IMR-90 (cell line): ENCODE measurements around the gene KCNIP1.

ENCODE experiments used
- CHD1 ChIP-seq: IDR thresholded peaks from 2 replicates; pipeline ENCODE4 v1.6.1; 2012; ENCODE audit warnings: low read depth, low read length, improper control_type of control experiment
- CTCF ChIP-seq: conservative IDR thresholded peaks from 2 replicates; pipeline ENCODE4 v1.5.1; 2012; ENCODE audit warnings: mild to moderate bottlenecking, low read depth, low read length, improper control_type of control experiment
- FOS ChIP-seq: fragments of 150-350 bp; IDR thresholded peaks from 2 replicates; pipeline ENCODE4 v1.6.1; 2016; ENCODE audit warnings: low read depth, low read length
- MAZ ChIP-seq: IDR thresholded peaks from 2 replicates; pipeline ENCODE4 v1.6.1; 2012; ENCODE audit warnings: low read depth, mild to moderate bottlenecking, low read length, improper control_type of control experiment, moderate library complexity, borderline replicate concordance
- MXI1 ChIP-seq: IDR thresholded peaks from 2 replicates; pipeline ENCODE4 v1.6.1; 2012; ENCODE audit warnings: low read depth, mild to moderate bottlenecking, low read length, moderate library complexity, borderline replicate concordance
- POLR2A ChIP-seq: IDR thresholded peaks from 2 replicates; pipeline ENCODE4 v1.6.1; 2012; ENCODE audit warnings: mild to moderate bottlenecking, low read depth, low read length
- RAD21 ChIP-seq: IDR thresholded peaks from 2 replicates; pipeline ENCODE4 v1.6.1; 2012; ENCODE audit warnings: low read length, improper control_type of control experiment
- RCOR1 ChIP-seq: IDR thresholded peaks from 2 replicates; pipeline ENCODE4 v1.6.1; 2012; ENCODE audit warnings: mild to moderate bottlenecking, low read length, improper control_type of control experiment; ENCODE audit not compliant: insufficient replicate concordance
- RFX5 ChIP-seq: IDR thresholded peaks from 2 replicates; pipeline ENCODE4 v1.8.0; 2012; ENCODE audit warnings: low read depth, mild to moderate bottlenecking, low read length, moderate library complexity
- SMC3 ChIP-seq: fragments of 150-350 bp; IDR thresholded peaks from 2 replicates; pipeline ENCODE4 v1.6.1; 2016; ENCODE audit warnings: low read depth, mild to moderate bottlenecking, antibody characterized with exemption, low read length, moderate library complexity
- USF2 ChIP-seq: fragments of 150-350 bp; IDR thresholded peaks from 2 replicates; pipeline ENCODE4 v1.6.1; 2017; ENCODE audit warnings: mild to moderate bottlenecking, antibody characterized with exemption, low read length, low read depth

- no peak for TF ChIP-seq CTCF
- TF ChIP-seq CHD1: no peak
- TF ChIP-seq SMC3: no peak
- no peak for TF ChIP-seq USF2
- no peak for TF ChIP-seq POLR2A
- TF ChIP-seq RFX5: no peak
- no peak for TF ChIP-seq RCOR1
- TF ChIP-seq MAZ: no peak
- TF ChIP-seq MXI1: no peak
- TF ChIP-seq FOS: no peak
- TF ChIP-seq RAD21: no peak
These were observed 47.8 kb downstream of the KCNIP1 start for GRCh38 chr5:170551622-170552021.
